CD4-positive, alpha-beta T cell treated with Interleukin-17A for 4 hours (primary cell): ENCODE results near the gene MAB21L4.
"Not testable (repeated sequence)": the region's sequence is repeated elsewhere in the genome, so short reads cannot be mapped to it uniquely, and the experiment has no call there.

Experiments
- DNase-seq: peaks from one replicate; pipeline ENCODE4 v3.0.0-alpha.2; 2020; ENCODE audit warnings: mixed read lengths

MAB21L4 gene

GRCh38 chr2:240855670-240856069 lies 40.3 kb downstream of the MAB21L4 start:
- DNase-seq, result no peak

- DNase-seq, result no peak
These were observed 43.2 kb downstream of the MAB21L4 start for GRCh38 chr2:240852671-240853314.

GRCh38 chr2:240851078-240851991 lies 44.6 kb downstream of the MAB21L4 start:
- DNase-seq, result peak; percentile 89

GRCh38 chr2:240850756-240851077 lies 45.2 kb downstream of the MAB21L4 start:
- no peak for DNase-seq

GRCh38 chr2:240850026-240850425 lies 45.9 kb downstream of the MAB21L4 start:
- no peak for DNase-seq

GRCh38 chr2:240848900-240849680 lies 46.9 kb downstream of the MAB21L4 start:
- DNase-seq, result no peak

GRCh38 chr2:240847817-240848216 lies 48.1 kb downstream of the MAB21L4 start:
- DNase-seq, result no peak

- no peak for DNase-seq
These were observed 48.9 kb downstream of the MAB21L4 start for GRCh38 chr2:240846873-240847595.

GRCh38 chr2:240846309-240846708 lies 49.6 kb downstream of the MAB21L4 start:
- DNase-seq, result not testable (repeated sequence)

- peak; percentile 31 for DNase-seq
These were observed 55.4 kb downstream of the MAB21L4 start for GRCh38 chr2:240840435-240841060.

- DNase-seq, result no peak
These were observed 56.5 kb downstream of the MAB21L4 start for GRCh38 chr2:240839152-240840143.

GRCh38 chr2:240837621-240838020 lies 58.3 kb downstream of the MAB21L4 start:
- DNase-seq, result no peak

GRCh38 chr2:240836781-240837467 lies 59.0 kb downstream of the MAB21L4 start:
- no peak for DNase-seq
